ENCODE data around the gene DENND1B.
"Not testable (repeated sequence)": the region's sequence is repeated elsewhere in the genome, so short reads cannot be mapped to it uniquely, and the experiment has no call there.

DENND1B gene

DNA sequence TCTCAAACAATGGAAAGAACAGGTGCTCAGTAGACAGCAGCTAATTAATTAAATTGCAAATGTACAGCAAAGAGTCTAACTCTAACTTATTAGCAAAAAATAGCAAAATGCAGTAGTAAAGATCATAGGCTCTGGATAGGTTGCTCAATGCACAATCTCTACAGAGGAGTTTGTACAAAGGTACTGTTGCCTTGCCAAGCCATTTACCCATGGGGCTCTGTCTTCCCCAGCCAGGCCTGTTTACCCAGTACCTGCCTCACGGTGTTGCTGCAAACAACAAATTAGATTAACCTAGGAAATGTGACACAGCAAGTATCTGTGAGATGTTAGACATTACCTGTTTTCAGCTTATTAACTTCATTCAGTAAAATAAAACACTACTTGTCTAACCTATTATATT is 222.0 kb downstream of the DENND1B start:
- DNase-seq (ENCODE audit: low spot score) = no peak

DNA sequence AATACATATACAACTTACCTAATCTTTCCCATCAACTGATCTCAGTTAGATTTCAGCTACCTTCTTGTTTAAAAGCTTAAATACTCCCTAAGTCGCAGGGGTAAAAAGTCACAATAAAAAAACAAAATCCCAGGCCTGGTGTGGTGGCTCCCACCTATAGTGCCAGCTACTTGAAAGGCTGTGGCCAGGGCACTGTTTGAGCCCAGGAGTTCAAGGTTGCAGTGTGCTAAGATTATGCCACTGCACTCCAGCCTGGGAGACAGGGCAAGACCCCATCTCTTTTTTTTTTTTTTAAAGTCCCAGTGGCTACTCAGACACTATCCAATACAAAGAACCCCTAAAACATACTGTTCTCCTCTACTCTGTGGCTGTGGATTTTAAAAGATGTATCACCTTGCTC is 228.3 kb downstream of the DENND1B start:
- DNase-seq (ENCODE audit: low spot score) = no peak

DNA sequence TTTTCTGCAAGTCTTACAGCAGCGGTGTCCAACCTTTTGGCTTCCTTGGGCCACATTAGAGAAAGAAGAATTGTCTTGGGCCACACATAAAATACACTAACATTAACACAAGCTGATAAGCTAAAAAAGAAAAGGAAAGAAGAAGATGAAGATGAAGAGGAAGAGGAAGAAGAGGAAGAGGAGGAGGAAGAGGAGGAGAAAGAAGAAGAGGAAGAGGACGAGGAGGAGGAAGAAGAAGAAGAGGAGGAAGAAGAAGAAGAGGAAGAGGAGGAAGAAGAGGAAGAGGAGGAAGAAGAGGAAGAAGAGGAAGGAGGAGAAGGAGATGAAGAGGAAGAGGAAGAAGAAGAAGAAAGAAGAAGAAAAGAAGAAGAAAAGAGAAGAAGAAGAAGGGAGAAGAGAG is 230.7 kb downstream of the DENND1B start:
- no peak for DNase-seq (ENCODE audit: low spot score)

DNA sequence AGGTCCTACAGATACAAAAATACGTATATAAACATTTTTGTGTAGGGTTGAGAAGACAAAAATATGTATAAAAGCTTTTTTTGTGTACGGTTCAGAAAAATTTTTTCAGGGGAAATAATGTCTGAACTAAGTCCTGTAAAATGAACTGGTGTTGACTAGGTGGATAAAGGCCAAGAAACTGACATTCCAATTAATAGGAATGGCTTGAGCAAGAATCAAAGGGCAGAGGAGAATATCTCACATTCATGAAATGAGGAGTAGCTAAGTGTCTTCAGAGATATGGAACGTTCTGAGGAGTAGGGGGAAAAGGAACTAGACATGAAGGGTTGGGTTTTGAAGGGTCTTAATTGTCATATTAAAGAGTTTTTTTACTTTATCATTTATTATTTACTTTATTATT is 231.2 kb downstream of the DENND1B start:
- no peak for DNase-seq (ENCODE audit: low spot score)

DNA sequence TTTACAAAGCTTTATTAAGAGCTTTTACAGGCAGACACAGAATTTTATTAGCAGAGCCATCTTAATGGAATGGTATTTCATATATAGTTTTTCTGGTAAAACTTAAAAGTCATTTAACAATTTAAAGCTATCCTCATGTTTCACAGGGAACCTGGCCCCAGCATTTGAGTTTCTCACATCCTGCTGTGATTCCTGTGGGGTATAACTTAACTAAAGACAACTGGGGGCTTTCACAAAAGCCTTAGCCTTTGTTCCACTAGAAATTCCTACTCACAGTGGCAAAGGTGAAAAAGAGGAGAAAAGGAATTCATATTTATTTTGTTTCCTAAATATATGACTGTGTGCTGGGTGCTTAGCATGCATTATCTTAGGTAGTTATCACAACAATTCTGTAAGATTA is 233.9 kb downstream of the DENND1B start:
- no peak for DNase-seq (ENCODE audit: low spot score)

DNA sequence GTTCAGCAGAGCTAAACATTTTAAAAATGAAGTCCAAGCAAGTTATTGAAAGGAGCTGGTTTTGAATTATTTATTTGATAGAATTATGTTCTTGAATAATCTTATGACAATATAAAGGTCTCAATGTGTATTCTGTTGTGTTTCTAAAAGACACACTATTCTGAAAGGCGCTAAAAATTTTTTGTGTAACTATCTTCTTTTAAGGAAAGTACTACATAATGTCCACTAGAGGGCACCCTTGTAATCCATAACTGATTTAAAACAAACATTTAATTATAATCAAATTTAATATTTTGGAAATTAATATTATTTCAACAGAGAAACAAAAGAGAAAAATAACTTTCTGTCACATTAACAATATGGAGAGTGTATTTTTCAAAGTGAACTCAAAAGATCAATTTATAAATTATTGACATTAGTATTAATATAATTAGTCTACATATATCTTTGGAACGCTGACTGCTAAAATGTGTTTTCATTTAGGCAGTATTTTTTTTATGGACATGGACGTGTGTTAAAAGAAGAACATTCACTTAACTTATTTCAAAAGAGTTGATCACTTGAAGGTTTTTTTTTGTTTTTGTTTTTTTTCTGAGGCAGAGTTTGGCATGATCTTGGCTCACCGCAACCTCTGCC is 248.4 kb downstream of the DENND1B start:
- DNase-seq (ENCODE audit: low spot score) = no peak

DNA sequence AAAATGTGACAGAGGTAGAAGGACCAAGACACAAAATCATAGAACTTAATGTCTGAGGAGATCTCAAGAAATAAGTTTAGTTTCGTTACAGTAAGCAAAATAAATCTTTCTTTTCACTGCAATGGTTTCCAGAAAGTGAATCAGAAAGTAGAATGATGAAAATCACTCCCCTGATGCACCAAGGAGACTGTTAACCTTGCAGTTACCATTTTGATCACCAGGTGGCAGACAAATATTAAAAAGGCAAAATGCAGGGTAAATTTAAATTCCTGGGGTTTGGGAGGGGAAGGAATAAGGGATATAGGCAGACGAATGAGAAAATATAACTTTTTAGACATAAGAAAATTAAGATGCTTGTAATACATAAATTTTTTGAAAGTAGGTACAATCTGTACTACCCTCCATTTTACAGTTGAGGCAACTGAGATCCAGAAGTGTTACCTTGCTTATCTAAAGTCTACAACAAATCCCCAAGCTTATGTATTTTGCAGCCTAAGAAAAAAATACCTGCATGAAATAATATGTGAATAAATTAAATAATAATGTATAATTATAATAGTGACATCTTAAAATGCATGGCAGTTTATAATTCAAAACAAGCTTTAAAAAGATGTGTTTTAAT is 254.1 kb downstream of the DENND1B start:
- no peak for DNase-seq (ENCODE audit: low spot score)

DNA sequence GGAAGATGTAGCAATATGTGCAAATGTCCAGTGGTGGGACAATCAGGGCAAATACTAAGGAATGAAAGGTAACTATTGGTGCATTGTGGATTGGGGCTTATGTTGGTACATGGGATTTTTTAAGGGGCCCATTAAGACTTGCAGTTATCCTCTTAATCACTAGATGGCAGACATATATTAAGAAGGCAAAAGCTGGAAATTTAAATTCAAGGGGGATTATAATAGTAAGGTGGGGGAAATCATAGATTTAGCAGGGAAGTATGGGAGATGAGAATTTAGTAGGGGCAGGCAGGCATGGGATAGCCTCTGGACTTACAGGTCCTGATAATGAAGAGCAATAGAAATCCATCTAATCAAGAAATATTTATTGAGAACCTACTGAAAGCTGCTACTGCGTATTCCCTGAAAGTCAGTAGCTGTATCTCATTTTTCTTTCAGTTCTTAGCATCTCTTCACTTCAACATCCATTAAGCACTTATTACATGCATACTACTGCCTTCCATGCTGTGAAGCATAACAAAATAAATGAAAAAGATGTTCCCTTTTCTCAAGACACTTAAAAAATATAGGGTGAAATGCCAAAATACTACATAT is 255.4 kb downstream of the DENND1B start:
- no peak for DNase-seq (ENCODE audit: low spot score)

DNA sequence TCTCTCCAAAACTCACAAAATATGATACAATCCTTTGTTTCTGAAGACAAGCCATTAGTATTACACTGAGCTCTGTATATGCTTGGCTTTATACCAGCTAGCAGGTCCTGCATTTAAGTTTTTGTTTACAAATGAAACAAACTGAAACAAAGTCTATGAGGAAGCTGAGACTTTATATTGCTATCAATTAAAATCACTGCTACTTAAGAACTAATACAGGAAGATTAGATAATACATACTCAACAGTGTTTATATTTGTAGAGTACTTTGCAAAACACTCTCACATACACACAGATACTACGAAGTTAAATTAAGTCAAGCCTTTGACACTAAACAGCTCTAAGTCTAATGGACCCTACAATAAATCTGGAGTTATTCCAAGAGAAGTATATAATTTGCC is 259.9 kb downstream of the DENND1B start:
- no peak for DNase-seq (ENCODE audit: low spot score)

DNA sequence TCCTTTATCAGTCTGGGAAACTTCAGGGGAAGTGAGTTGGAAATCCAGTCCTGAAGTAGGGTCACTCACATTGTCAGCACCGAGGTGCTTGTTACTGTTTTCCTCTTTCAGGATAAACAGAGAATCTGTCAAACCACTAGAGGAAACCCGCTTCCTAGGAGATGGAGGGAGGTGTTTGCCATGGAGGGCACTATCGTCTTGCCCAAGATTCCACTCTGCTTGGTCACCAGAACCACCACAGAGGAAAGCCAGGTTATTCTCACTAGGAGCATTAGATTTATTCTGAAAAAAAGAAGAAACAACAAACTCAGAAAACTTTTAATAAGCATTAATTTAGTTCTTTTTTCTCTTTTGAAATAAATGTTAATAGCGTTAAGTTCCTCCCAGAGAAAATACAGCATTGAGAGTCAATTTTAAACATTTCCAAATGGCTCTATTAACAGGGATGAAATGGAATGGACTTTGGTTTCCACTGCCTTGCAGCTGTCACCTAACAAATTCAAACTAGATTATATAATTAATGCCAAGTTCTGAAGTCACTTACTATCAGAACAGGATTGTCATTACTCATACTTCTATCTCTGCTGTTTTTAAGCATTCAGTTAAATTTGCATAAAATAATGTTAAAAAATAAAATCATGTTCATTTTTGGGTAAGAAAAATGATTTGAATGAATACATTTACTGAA is 264.4 kb downstream of the DENND1B start:
- no peak for DNase-seq (ENCODE audit: low spot score)

DNA sequence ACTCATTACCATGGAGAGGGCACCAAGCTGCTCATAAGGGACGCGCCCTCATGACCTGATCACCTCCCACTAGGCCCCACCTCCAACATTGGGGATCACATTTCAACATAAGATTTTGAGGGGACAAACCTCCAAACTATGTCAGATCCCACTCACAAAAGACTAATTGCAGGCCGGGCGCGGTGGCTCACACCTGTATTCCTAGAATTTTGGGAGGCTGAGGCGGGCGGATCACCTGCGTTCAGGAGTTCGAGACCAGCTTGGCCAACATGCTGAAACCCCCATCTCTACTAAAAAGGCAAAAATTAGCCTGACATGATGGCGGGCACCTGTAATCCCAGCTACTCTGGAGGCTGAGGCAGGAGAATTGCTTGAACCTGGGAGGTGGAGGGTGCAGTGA is 278.6 kb downstream of the DENND1B start:
- DNase-seq (ENCODE audit: low spot score) = no peak

DNA sequence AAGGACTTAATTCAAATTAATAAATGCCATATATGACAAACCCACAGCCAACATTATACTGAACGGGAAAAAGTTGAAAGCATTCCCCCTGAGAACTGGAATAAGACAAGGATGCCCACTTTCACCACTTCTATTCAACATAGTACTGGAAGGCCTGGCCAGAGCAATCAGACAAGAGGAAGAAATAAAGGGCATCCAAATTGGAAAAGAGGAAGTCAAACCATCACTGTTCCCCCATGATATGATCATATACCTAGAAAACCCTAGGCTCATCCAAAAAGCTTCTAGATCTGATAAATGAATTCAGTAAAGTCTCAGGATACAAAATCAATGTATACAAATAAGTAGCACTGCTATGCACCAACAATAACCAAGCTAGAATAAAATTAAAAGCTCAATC is 283.8 kb downstream of the DENND1B start:
- not testable (repeated sequence) for DNase-seq (ENCODE audit: low spot score)

DNA sequence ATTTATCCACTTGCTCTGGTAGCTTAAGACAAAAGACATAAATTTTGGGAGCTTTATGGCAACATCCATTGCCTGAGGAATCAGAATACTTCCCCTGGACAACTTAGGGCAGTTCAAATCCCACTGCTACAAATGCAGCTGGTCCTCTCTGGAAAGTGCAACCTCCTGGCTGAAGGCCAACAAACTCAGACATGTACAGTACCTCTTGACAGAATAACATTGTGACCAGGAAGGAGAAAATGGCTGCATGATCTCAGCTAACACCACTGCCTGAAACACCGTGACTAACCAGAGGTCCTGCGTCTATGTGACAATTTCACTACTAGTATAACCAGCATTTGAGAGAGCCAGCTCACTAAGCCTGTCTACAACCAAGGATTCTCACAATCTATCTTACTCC is 288.3 kb downstream of the DENND1B start:
- no peak for DNase-seq (ENCODE audit: low spot score)

DNA sequence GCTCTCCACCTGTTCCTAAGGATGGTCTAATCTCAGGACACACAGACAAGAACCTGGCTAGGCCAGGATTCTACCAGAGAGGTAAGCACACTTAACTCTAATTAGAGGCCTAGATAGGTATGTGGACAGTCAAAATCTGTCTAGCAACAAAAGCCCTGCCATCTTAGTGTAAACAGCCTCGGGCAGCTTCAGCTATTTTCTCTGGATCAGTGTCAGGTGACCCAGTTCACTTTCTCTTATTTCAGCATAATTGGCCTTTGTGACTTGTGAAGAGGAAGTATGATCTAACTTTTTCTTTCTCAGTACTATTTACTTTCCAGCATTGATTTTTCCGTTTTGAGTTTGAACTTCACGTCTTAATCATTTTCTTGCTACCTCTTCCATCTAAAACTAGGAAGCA is 289.5 kb downstream of the DENND1B start:
- no peak for DNase-seq (ENCODE audit: low spot score)

DNA sequence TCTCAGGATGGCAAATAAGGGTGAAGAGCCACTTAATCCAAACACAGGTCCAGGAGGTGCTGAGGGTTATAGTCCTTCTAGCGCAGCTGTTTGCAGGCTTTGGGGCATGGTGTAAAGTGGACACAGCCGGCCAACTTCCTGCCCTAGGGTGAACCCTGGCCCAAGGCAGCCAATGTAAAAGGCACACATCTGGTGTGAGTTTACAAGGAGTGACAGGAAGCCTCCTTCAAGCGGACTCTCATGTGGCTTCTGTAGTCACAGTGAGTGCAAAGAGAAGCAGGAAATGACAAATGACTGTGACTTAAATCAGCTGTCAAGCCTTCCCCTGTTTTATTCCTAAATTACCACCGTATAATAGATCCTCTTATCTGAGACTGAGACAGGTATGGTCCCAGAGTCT is 294.2 kb downstream of the DENND1B start:
- no peak for DNase-seq (ENCODE audit: low spot score)

DNA sequence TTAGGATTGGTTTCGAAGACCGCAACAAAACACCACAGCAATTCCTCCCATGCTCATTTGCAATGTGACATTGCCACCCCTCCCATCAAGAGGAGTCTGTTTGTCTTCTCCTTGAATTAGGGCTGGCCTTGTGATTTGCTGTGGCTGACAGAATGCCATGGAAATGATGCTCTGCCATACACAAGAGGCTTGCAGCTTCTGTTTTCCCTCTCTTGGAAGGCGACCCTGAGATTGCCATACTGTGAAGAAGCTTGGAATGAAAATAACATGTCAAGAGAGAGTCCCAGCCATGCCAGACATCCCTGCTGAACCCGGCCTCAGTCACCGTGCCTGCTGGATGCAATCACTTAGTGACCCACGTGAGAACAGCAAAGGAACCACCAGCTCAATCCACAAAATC is 294.8 kb downstream of the DENND1B start:
- no peak for DNase-seq (ENCODE audit: low spot score)

DNA sequence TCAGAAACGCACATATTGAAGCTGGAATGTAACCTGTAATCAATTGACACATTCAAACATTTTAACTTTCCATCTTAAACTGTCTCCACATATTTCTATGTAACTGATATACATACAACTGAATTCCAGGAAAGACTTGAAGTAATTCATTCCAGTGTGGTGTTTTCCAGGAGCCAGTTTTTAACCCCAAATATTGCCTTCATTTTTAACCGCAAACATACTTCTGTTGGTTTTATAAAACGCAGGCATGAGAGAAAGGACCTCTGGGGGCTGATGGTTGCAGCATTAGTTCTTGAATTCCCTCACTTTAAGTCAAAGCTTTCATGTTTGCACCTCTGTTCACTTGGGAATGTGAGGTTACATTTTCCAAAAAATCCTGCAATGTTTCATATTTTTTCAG is 303.1 kb downstream of the DENND1B start:
- no peak for DNase-seq (ENCODE audit: low spot score)

DNA sequence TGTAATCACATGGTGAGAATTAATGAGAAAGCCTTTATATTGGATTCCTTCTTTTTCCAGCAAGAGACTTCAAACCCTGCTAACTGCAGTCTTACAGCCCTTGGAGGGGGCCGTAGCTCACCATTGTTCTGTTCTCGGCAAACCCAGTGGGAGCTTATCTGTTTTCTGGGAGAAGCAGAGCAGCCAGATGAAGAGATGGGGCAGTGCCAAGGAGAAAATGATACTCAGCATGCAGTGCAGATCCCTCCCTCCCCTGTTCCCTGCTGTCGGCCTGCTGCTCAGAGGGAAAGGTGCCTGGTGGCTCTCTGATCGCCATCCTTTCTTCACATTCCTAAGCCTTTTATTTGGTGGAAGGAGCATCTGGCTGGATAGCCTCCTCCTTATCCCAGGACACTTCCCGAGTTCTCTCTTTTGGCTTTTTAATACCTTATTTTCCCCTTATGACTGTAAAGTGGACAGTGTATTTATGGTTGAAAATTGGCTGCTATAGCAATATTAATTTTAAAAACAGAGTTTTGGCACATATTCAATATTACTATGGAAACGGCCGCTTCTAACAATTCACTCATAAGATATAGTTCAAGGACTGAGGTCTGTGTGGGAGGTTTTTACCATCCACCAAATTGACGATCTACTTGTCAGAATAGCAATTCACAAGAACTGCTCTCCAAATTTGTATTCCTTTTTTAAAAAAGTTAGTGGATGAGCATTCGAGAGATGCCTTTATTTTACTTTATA is 303.9 kb downstream of the DENND1B start:
- DNase-seq (ENCODE audit: low spot score) = peak; percentile 52

DNA sequence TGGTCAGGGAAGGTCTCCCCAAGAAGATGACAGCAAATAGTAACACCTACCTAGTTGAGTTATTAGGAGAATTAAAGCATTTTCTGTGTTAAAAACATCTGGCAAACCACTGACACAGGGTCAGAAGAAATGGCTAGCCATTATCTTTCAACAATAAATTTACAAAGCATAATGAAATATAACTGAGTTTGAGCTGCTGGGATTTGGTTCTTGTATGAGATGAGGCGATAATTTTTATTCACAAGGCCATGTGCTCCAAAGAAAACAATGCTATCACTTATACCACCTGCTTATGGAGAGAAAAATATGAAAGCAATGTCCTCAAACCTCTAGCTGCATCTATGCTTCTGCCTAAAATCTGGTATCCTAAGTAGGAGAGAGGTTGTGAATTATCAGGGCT is 304.9 kb downstream of the DENND1B start:
- DNase-seq (ENCODE audit: low spot score) = no peak

DNA sequence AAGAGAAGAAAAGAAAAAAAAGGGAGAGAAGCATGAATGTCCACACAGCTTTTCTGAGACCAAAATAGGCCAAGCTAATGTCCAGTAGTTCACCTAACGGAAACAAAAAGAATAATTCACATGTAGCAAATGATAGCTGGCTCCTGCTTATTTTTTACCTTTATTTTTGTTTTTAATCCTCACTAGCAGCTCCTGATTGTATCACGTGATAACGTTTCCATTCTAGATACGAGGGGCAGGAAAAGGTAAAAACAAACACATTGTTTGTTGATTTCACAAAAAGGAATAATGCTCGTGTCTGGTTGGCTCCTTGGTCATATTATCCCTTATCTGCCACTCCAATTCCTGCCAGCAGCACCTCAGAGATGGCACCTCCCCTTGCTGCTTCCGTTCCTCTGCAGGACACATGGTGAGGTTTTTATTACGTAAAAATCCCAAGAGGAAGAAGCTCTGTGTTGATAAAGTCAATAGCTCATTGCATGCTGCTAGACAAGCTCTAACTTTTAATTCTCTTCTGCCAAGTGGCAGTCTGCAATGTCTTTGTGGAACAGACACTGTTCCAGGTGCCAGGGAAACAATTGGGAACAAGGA is 305.6 kb downstream of the DENND1B start:
- DNase-seq (ENCODE audit: low spot score) = no peak

DNA sequence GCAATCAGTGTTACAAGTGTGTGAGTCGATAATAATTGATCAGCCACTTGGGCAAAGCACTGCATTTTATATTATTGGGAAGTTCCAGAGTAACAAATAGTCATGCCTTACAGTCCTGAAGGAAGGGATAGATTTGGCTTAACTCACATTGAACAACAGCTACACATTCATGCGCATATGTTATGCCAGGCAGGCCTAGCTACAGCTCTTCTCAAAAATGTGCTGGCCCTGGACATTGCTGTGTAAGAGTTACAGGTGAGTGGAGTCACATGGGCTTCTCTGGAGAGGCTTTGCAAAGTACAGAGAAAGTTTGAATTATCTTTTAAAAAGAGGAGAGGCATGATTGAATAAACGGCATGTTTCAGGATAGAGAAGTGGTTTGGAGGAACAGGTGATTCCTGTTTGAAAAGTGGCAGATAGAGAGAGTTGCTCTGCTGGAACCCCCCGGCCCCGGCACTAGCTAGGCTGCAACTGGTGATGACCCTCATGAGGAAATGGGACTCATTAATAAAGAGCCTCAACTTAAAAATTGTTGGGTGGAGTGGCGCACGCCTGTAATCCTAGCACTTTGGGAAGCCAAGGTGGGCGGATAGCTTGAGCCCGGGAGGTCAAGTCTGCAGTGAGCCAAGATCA is 306.6 kb downstream of the DENND1B start:
- no peak for DNase-seq (ENCODE audit: low spot score)

DNA sequence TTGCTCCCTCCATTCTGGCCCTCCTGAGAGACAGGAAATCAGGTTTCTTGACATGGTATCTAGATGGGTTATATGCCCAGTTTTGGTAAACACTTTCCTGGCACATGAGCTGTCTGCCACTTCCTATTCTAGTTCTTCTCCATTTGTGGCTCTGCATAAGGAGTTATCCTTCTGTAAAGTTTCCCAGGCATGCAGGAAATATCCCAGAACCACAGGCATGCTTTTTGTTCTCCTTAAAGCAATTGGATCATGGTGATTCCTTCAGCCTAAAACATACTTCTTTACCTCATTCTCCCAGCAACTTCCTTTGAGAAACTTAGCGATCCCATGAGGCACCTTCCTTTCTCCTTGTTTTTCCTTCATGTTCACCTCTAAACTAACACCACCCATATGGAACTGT is 307.4 kb downstream of the DENND1B start:
- DNase-seq (ENCODE audit: low spot score) = no peak

Data from ecto neural progenitor cell (in vitro differentiated cells).